Measurements from ENCODE around the gene RERE.

GRCh38 chr1:8690253-8690525 is 127.3 kb downstream of the RERE start:
- TF ChIP-seq CTCF (IDR thresholded peaks at IDR 0.05) (no peak), POLR2A (IDR thresholded peaks at IDR 0.05) (no peak), POLR2AphosphoS5 (IDR thresholded peaks at IDR 0.05; ENCODE audit: insufficient read depth in 1 of 2, low read depth in 1 of 2) (no peak)
